HFF-Myc (cell line): ENCODE results near the gene PPM1F.
"Not testable (repeated sequence)": the region's sequence is repeated elsewhere in the genome, so short reads cannot be mapped to it uniquely, and the experiment has no call there.

ENCODE experiments used
- DNase-seq: peaks from one replicate; pipeline ENCODE4 v3.0.0-alpha.2; 2011; ENCODE audit warnings: low read depth; ENCODE audit errors: extremely low read depth
- H3K4me3 ChIP-seq: replicated peaks from 2 replicates; pipeline ENCODE4 v1.5.1; 2011; ENCODE audit warnings: low read depth, mild to moderate bottlenecking, control low read depth, low read length
- CTCF ChIP-seq: IDR thresholded peaks from 2 replicates; pipeline ENCODE4 v1.5.1; 2012; ENCODE audit warnings: mild to moderate bottlenecking, low read depth, low read length, control low read depth; ENCODE audit errors: missing control alignments

Gene PPM1F

GRCh38 chr22:21904250-21904789 is 48.3 kb downstream of the PPM1F start:
- no peak for DNase-seq
- TF ChIP-seq CTCF: no peak
- H3K4me3 ChIP-seq: no peak overlapping the region

- DNase-seq: no peak
- TF ChIP-seq CTCF: no peak
- H3K4me3 ChIP-seq: no peak overlapping the region
These were observed 49.4 kb downstream of the PPM1F start for GRCh38 chr22:21903283-21903682.

GRCh38 chr22:21902296-21903087 is 50.2 kb downstream of the PPM1F start:
- no peak for TF ChIP-seq CTCF
- H3K4me3 ChIP-seq: no peak overlapping the region
- DNase-seq: no peak

DNA sequence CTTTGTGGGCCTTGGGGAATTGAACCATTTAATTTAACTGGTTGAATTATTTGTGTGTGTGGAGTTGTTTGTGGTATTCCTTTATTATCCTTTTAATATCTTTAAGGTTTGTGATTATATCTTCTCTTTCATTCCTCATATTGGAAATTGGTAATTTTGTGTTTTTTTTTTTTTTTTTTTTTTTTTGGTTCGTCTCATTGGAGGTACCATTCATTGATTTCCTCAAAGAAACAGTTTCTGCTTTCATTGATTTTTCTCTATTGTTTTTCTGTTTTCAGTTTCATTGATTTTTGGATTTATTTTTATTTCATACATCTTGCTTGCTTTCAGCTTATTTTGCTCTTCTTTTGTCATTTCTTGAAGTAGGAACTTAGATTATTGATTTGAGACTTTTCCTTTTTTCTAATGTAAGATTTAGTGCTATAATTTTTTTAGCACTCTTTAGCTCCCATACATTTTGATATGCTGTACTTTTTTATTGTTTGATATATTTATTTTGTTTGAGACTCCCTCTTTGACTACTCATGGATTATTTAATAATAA is 54.2 kb downstream of the PPM1F start:
- no peak for DNase-seq
- no peak for TF ChIP-seq CTCF
- no peak overlapping the region for H3K4me3 ChIP-seq

DNA sequence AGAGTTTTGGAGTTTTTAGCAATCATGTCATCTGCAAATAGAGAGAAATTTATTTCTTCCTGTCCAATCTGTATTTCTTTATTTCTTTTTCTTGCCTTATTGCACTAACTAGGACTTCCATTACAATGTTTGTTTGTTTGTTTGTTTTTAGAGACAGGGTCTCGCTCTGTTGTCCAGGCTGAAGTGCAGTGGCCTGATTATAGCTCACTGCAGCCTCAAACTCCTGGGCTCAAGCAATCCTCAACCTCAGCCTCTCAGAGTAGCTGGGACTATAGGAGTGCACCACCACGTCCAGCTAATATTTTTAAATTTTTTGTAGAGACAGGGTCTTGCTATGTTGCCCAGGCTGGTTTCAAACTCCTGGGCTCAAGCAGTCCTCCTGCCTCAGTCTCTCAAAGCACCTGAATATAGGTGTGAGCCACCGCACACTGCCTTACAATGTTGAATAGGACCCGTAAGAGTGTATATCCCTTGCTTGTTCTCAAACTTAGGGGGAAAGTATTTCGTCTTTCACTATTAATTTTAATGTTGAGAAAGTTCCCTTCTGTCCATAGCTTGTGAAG is 55.6 kb downstream of the PPM1F start:
- H3K4me3 ChIP-seq: no peak overlapping the region
- DNase-seq: no peak
- no peak for TF ChIP-seq CTCF

- not testable (repeated sequence) for H3K4me3 ChIP-seq, DNase-seq
These were observed 56.4 kb downstream of the PPM1F start for GRCh38 chr22:21896275-21896674.

GRCh38 chr22:21894799-21895198 is 57.8 kb downstream of the PPM1F start:
- no peak for DNase-seq
- no peak for TF ChIP-seq CTCF
- no peak overlapping the region for H3K4me3 ChIP-seq
